Epithelial cell of esophagus (primary cell): ENCODE measurements around the gene KCNG2.

Experiments used
- DNase-seq: peaks from one replicate; pipeline ENCODE4 v3.0.0; 2010; ENCODE audit warnings: low read depth
- H3K4me3 ChIP-seq: 2 replicates; pipeline ENCODE4 v1.5.1; 2011; ENCODE audit warnings: mild to moderate bottlenecking, low read length, control low read depth
- TF ChIP-seq, protein P1 (sequence below): IDR thresholded peaks from 2 replicates; pipeline ENCODE4 v1.5.1; 2011; ENCODE audit warnings: low read depth, mild to moderate bottlenecking, low read length, control low read depth, inconsistent platforms; ENCODE audit not compliant: insufficient read depth; ENCODE audit errors: missing control alignments

KCNG2 gene

DNA sequence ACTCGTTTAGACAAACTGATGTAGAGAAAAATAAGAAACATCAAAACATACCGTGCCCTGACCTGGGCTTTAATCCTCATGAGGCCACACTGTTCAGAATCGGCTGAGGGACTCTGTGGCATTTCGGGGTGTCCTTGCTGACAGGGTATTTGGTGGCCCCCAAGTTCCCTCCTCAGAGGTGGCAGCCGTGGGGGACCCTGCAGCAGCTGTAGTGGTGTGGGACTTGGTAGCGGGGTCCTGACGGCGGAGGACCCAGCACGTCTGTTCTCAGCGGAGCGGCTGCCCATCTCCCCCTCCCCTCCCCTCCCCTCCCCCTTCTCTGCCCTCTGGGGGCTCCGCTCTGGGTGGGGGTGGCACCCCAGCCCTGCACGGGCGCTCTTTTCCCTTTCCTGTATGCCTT, 18.4 kb downstream of the KCNG2 start:
- DNase-seq, result no peak
- H3K4me3 ChIP-seq, result no peak overlapping the region
- TF ChIP-seq, protein P1, sequence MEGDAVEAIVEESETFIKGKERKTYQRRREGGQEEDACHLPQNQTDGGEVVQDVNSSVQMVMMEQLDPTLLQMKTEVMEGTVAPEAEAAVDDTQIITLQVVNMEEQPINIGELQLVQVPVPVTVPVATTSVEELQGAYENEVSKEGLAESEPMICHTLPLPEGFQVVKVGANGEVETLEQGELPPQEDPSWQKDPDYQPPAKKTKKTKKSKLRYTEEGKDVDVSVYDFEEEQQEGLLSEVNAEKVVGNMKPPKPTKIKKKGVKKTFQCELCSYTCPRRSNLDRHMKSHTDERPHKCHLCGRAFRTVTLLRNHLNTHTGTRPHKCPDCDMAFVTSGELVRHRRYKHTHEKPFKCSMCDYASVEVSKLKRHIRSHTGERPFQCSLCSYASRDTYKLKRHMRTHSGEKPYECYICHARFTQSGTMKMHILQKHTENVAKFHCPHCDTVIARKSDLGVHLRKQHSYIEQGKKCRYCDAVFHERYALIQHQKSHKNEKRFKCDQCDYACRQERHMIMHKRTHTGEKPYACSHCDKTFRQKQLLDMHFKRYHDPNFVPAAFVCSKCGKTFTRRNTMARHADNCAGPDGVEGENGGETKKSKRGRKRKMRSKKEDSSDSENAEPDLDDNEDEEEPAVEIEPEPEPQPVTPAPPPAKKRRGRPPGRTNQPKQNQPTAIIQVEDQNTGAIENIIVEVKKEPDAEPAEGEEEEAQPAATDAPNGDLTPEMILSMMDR, result no peak

DNA sequence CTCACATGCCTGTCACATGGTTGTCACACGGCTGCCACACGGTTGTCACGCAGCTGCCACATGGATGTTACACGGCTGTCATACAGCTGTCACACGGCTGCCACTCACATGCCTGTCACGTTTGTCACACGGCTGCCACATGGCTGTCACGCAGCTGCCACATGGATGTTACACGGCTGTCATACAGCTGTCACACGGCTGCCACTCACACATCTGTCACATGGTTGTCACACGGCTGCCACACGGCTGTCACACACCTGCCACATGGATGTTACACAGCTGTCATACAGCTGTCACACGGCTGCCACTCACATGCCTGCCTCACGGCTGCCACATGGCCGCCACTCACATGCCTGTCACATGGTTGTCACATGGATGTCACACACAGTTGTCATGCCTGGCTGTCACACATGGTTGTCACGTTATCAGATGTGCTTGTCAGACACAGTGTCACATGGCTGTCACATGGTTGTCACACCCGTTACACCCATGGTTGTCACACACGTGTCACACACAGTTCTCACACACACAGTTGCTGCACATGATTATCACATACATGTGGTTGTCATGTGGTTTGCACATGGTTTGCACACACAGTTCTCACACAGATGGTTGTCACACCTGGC, 19.4 kb downstream of the KCNG2 start:
- TF ChIP-seq, protein P1, result no peak
- no peak for DNase-seq
- H3K4me3 ChIP-seq, result no peak overlapping the region

DNA sequence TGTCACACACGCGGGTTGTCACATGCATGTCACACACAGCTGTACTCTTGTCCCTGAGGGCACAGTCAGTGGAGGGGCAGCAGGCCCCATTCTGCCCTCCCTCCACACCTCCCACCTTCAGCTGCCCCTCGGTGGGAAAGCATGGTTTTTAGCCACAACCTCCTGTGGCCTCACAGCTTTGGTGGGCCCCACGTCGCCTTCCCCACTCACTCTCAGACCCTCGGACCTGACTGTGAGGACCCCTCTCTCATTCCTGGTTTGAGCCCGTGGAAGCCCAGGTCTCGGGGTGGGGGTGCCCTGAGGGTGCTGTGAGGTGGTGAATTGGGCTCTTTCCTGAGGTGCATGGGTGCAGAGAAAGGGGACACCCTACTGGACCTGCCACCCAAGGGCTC, 19.9 kb downstream of the KCNG2 start:
- no peak overlapping the region for H3K4me3 ChIP-seq
- TF ChIP-seq, protein P1, result no peak
- DNase-seq, result no peak

DNA sequence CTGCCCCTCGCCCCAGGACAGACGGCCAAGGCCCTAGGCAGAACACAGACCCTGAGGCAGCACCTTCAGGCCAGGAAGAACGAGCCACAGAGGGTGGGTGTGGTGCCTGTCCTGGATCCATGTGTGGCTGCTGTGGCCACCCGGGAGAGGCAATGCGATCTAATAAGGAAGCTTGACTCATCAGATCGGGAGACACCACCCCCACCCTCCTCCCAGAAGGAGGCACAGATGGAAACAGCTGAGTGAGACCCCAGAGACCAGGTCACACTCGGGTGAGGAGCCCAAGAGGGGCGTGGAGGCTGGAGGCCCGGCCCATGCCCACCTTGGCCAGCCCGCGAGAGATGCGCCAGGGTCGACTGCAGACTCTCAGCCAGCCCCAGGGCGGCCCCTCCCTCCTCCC, 20.3 kb downstream of the KCNG2 start:
- DNase-seq, result no peak
- H3K4me3 ChIP-seq, result no peak overlapping the region
- TF ChIP-seq, protein P1, result no peak

DNA sequence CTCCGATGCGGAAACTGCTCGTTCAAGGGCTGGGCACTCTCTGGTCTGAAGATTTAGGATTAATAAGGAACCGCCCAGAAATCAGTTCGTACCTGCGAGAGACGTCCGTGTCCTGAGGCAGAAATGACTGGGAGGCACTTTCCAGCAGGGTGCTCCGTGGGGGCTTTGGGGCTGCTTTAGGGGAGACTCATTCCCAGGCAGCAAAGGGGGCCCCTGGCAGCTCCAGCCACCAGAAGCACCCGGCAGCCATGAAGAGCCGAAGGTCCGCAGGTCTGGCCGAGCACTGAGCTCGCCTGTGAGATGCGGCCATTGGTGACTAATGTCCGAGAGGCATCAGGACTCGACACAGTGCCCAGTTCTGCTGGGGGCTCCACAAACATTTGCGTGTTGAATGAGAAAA, 20.9 kb downstream of the KCNG2 start:
- TF ChIP-seq, protein P1, result no peak
- DNase-seq, result no peak
- H3K4me3 ChIP-seq, result no peak overlapping the region

DNA sequence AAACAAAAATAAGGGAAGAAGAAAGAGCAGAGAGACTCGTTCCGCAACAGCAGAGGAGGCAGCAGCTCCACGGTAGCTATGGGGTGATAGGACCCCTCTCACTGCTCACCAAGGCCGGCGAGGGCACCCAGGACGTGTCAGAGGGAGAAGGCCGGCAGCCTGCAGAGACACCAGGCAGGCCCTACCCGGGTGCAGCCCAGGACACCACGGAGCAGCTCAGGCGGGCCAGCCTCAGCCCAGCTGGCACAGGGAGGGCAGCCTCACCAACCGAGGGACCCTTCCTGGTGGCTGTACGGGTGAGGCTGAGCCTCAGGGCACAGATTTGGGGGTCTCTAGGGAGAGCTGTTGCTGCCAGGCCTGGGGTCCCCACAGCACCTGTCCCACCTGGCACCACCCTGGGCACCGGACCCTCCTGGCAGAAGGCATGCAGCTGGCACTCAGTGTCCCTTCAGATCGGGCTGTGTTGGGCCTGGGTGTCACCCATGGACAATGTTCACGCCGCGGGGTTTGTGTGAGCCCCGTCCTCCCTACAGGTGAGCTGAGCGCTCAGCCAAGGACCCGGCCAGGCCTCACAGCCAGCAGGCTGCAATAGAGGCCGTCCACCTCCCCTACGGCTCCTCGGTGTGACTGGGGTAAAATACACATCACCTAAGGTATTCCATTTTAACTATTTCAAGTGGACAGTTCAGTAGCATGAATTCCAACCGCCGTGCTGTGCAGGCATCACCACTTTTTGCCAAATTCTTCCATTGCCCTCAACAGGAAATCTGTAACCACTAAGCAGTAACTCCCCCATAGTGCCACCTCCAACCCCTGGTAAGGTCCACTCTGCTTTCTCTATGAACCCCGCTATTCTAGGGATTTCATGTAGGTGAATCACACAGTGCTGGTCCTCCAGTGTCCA, 21.6 kb downstream of the KCNG2 start:
- TF ChIP-seq, protein P1, result no peak
- no peak overlapping the region for H3K4me3 ChIP-seq
- DNase-seq, result no peak

DNA sequence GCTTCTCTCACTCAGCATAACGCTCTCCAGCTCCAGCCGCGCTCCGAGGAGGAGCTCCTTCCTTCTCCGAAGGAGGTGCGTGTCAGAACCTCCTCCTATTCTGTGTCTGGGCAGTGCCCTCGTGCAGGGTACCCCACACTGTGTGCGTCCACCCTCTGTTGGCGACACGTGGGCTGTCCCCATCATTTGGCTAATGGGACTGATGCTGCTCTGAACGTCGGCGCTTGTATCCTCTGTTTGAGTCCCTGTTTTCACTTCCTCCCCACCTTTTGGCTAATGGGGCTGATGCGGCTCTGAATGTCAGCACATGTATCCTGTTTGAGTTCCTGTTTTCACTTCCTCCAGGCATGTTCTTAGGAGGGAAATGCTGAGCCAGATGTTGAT, 22.2 kb downstream of the KCNG2 start:
- no peak overlapping the region for H3K4me3 ChIP-seq
- TF ChIP-seq, protein P1, result no peak
- no peak for DNase-seq
